Gastrocnemius medialis (tissue), 4 donors: ENCODE data around the gene BOLA3.

ENCODE experiments used
- POLR2A ChIP-seq, 2 donors: fragments of 450-650 bp; IDR thresholded peaks; one replicate each; pipeline ENCODE4 v1.6.1; 2017; ENCODE audit warnings: antibody characterized with exemption in 2 of 2, mild to moderate bottlenecking in 2 of 2, moderate library complexity in 2 of 2
- TF ChIP-seq, protein P1 (sequence below), 5 experiments: fragments of 450-650 bp in 3 of 5; fragments of 200-600 bp in 2 of 5; sonication (generic) in 2 of 5; IDR thresholded peaks in 4 of 5; conservative IDR thresholded peaks in 1 of 5; 1 replicate in 4 of 5; 2 replicates in 1 of 5; pipeline ENCODE4 v1.5.1; 2016 to 2019; ENCODE audit warnings: antibody characterized with exemption in 5 of 5, mild to moderate bottlenecking in 3 of 5, moderate library complexity in 3 of 5

GRCh38 chr2:74093840-74094239, 53.9 kb downstream of the BOLA3 start:
- TF ChIP-seq POLR2A (IDR thresholded peaks at IDR 0.05): no peak
- TF ChIP-seq, protein P1, sequence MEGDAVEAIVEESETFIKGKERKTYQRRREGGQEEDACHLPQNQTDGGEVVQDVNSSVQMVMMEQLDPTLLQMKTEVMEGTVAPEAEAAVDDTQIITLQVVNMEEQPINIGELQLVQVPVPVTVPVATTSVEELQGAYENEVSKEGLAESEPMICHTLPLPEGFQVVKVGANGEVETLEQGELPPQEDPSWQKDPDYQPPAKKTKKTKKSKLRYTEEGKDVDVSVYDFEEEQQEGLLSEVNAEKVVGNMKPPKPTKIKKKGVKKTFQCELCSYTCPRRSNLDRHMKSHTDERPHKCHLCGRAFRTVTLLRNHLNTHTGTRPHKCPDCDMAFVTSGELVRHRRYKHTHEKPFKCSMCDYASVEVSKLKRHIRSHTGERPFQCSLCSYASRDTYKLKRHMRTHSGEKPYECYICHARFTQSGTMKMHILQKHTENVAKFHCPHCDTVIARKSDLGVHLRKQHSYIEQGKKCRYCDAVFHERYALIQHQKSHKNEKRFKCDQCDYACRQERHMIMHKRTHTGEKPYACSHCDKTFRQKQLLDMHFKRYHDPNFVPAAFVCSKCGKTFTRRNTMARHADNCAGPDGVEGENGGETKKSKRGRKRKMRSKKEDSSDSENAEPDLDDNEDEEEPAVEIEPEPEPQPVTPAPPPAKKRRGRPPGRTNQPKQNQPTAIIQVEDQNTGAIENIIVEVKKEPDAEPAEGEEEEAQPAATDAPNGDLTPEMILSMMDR (IDR thresholded peaks at IDR 0.05 in 4 of 5, conservative IDR thresholded peaks at IDR 0.05 in 1 of 5): no peak
